Activated CD4-positive, CD25-positive, alpha-beta regulatory T cell treated with anti-CD3 and anti-CD28 coated beads, Interleukin-2, amount 50 U/mL, for 24 hours (primary cell): ENCODE data around the gene RPUSD4.

Experiments
- ATAC-seq, 2 donors: fragments of 150-1000 bp; cut with Tn5 transposase; one replicate each; pipeline ENCODE4 v1.10.0; 2021; ENCODE audit warnings: mild to moderate bottlenecking in 1 of 2, moderate library complexity in 1 of 2

RPUSD4 gene

DNA sequence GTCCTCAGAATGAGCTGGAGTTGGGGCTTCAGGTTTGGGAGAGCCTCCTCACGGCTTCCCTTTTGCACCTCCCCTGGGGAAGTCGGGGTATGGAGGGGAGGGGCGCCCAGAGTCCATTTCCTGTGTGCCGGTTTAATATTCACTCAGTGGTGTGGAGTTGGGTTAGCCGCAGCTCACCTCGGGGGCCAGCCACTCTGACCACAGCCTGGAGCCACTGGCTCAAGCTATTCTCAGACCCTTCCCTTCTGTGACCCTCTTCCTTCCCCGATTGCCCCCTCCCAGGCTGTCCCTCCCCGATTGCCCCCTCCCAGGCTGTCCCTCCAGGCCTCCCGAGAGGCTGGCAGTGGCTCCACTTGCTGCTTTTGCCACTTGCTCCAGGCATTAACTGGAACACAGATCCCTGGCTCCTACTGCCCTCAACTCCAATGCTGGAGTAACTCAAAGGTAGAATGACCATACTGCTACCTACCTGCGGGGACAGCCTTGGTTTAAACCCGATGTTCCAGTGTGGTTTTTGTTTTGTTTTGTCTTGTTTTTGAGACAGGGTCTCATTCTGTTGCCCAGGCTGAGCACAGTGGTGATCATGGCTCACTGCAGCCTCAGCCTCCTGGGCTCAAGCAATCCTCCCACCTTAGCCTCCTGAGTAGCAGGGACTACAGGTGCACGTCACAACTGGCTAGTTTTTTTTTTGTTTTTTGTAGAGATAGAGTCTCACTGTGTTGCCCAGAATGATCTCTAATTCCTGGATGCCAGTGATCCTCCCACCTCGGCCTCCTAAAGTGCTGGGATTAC, 29.3 kb downstream of the RPUSD4 start:
- ATAC-seq: no peak

DNA sequence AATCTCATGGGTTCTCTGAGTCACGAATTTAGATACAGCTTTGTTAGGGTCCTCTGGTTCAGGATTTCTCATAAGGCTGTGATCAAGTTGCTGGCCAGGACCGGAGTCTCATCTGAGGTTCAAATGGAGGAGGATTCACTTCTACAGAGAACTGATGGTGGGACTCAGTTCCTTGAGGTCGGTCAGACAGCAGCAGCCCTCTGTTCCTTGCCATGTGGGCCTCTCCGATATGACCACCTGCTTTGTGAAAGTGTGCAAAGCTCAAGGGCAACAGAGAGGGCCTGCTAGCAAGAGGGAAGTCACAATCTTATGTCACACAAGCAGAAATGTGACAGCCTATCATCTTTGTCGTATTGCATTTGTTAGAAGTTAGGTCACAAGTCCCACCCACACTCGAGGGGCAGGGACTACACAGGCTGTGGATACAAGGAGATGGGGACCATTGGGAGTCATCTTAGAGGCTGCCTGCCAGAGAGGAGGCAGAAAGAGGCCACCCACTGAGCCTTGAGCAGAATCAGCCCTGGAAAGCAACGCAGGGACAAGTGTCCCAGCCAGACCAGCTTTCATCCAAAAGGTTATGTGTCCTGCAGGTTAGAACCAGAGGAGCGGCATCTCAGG, 34.5 kb downstream of the RPUSD4 start:
- no peak for ATAC-seq

DNA sequence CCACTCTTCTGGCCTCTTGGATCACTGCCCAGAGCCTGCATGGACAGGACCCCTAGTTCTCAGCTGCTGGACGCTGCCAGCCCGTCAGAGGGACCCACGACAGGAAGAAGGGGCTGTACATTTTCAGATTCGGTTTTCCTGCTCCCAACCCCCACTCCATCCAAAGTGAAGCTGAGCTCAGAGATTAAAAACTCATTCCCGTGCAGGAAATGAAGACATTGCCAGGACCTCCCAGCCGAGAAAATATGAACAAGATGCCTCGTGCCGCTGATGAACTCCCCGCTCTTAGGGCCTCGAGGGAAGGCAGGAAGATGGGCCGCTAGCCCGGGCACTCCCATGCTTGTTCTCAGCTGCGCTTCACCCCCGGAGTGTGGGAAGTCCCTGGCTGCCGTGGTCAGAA, 36.1 kb downstream of the RPUSD4 start:
- ATAC-seq: no peak

- ATAC-seq: no peak
Measured at GRCh38 chr11:126174816-126175215, 36.6 kb downstream of the RPUSD4 start.

DNA sequence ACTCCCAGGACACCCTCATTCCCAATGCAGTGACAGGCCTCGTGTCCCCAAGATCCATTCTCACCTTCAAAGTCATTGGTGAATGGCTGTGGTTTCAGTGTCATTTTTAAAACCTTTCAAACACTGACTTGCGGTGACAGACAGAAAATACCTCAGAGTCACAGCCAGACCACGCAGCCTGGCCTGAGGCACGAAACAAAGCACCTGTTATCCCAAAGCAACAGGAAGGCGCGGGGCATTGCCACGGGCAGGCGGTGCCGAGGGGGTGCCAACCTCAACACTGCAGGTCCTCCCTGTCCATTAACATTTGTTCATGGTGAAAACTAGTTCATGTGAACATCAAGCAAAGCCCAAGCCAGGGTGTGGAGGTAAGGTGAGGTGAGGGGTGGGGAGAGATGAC, 38.2 kb downstream of the RPUSD4 start:
- ATAC-seq: no peak

DNA sequence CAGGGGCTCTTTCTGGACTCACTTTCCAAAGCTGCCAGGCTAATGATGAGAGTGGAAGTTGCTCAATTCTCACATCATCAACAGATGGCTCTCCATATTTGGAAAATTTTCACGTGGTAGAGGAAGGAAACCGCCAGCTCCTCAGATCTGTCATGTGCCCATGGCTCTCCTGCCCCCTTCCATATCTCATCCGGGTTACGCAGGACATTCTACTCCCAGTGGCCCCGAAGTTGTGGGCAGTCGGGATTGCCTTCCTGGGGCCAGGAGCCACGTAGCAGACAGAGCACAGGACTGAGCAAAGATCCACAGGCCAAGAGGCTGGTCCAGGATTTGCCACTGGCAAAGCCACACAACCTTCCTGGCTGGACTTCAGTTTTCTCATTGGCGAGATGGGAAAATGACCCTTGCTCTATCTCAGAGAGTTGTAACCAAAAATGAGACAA, 38.8 kb downstream of the RPUSD4 start:
- no peak for ATAC-seq

DNA sequence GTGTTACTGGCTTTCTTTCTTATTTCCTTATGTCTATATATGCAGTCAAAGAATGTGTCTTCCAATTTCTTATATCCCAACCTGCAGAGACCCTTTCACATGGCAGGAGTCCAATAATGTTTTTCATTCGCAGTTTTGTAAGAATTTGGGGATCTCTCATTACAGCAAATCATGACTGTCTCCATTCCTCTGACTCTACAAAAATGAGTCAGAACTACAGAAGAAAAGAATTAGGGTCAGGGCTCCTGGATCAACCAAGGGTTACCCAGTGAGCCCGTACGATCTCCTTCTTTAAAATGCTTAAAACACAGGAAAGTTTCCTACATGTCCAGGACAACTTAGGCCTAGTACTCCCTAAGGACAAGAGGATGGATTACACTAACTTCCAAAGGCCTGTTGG, 42.2 kb downstream of the RPUSD4 start:
- ATAC-seq: no peak

DNA sequence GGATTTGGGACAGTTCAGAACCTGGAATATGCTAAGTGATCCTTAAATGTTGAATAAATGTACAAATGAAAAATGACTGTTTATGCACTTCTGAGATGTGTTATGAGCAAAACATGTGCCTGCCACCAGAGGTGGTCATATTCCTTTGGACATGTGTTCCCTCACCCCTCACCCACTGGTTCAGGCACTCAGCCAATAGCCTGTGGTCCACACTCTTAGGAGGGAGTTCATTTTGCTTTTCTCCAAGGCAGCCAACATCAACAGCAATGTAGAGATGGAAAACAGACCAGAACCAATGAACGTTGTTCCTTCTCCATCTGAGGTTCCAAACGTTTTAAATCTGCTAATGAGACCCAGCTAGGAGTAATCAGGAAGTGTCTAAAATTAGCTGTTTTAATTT, 44.0 kb downstream of the RPUSD4 start:
- ATAC-seq: no peak

GRCh38 chr11:126166413-126166812, 45.0 kb downstream of the RPUSD4 start:
- ATAC-seq: no peak

GRCh38 chr11:126165757-126166156, 45.7 kb downstream of the RPUSD4 start:
- ATAC-seq: no peak

- no peak for ATAC-seq
Measured at GRCh38 chr11:126165311-126165720, 46.1 kb downstream of the RPUSD4 start.

- ATAC-seq: no peak
Measured at GRCh38 chr11:126164781-126165180, 46.7 kb downstream of the RPUSD4 start.

DNA sequence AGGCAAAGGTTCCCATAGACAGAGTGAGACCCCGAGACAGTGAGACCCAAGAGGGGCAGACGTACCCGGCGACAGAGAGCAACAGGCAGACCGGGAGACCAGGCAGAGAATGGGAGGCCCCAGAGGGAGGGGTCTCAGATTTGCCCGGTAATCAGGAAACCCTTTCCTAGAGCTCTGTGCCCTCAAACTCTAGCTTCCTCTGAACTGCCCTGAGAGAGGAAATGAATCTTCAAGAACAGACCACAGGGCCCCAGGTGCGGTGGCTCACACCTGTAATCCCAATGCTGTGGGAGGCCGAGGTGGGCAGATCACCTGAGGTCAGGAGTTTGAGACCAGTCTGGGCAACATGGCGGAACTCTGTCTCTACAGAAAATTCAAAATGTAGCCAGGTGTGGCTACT, 47.7 kb downstream of the RPUSD4 start:
- ATAC-seq: no peak

DNA sequence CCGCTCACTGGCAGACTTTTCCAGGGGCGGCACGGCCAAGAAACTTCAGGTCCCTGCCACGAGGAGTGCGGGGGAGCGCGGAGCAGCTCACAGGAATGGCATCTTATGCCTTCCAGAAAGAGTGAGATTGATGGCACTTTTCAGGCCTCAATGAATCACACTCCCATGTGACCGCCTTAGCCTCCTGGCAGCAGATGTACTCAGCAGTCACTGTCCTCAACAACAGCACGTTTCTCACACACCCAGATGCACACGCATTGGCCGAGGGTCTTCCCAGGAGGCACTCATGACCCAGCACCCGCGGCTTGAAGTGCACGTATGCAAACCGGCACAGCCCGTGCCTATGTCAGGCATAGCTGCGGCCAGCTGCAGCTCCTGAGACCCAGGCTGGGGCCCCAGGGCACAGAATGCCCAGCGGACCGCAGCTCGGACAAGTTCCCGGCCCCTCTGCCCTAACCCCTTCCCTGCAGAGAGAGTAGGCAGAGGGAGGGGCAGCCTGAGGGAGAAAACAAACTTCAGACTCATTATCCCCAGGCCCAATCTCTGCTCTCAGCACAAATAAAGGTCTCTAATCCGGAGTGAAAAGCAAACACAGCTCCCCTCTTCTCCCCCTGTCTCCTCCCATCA, 48.3 kb downstream of the RPUSD4 start:
- no peak for ATAC-seq

DNA sequence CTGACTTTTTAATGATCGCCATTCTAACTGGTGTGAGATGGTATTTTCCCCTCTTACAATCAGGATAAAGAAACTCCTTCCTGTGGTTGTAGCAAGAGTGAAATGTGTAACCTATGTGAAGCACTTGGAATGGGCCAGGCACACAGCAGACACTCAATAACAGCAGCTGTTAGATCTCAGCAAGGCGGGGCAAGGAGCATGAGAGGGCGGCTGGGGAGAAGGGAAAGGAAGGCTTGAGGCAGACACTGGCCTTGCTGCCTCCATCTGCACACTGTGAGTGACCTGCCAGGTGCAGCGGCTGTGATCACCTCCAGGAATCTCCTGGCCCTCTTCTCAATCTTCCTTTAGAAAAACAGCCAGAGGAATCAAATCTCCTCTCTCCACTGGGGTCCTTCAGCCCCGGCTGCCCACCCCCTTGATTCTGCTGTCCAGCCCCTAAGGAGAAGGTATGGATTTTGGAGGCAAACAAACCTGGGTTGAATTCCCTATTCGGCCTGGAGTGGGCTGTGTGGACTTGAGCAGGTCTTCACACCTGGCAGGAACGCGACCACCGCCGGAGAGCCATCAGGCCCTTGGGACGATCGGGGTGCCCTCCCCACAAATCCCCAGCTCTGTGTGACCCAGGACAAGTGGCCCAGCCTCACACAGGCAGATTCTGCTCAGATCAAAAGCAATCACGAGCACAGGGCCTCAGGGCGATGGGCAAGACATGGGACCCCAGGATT, 49.0 kb downstream of the RPUSD4 start:
- no peak for ATAC-seq

DNA sequence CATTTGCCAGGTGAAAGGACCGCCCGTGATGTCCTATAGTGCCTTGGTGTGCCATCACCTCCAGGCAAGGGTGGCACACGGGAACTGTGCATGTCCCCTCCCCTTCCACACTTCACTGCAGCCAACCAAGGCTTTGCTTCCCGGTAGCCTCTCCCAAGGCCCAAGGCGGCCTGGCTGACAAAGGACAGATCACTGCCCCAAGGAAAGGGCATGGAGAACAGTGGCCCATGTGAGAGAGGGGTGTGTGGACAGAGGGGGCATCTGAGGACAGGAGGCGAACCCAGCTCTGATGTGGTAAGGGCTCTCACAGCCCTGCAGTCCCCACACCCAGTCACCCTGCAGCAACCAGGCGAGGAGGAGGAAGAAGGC, 50.4 kb downstream of the RPUSD4 start:
- ATAC-seq: no peak

- no peak for ATAC-seq
Measured at GRCh38 chr11:126160345-126161022, 51.0 kb downstream of the RPUSD4 start.

- no peak for ATAC-seq
Measured at GRCh38 chr11:126159719-126160344, 51.6 kb downstream of the RPUSD4 start.

DNA sequence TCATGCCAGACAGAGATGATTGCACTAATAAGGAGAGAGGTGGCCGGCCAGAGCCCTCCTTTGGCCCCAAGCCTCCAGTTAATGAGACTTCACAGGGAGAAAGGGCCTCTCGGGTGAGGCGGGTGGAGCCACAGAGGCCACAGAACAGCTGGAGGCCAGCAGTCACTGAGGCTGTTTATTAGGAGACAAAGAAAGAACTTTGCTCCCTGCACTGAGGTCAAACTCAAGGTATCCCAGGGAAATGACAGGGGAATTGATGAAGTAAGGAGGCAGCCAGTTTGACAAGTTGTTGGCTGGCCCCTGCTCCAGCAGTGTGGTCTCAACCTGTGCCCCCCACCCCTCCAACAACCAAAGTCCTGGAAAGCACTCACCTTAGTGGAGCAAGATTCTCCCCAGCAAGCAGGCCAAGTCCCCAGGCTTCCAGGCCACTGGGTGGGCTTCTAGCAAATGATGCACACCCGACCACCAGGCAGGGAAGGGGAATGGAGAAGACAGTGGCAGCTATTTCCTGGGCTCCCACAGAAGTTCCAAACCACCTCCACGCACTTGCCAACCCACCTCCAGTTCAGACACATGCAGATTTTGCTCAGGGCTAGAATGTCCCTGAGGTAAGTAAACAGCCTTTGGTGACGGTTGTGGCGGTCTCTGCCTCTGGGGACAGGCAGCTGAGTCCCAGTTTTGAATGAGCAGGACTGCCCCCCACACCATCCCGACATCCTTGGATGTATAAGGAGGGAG, 53.2 kb downstream of the RPUSD4 start:
- ATAC-seq: no peak

GRCh38 chr11:126157326-126158030, 54.0 kb downstream of the RPUSD4 start:
- ATAC-seq: no peak

DNA sequence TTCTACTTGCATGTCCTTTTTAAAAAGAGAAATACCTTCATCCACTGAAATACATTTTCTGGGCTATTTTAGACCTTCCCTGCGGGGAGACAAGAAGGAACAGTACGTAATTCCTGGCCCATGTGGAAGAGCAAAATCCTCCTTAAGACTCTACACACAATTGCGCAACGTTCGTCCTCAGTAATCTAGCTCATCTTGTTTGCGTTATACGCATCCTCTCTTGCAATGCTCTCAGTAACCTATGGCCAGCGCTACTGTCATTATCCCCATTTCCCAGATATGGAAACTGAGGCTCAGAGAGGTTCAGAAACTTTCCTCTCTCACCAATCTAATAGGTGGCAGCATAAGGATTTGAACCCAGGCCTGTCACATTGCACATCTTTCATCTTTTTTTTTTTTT, 54.6 kb downstream of the RPUSD4 start:
- no peak for ATAC-seq
